ENCODE data around the gene MOB3A.
"Not testable (repeated sequence)": the region's sequence is repeated elsewhere in the genome, so short reads cannot be mapped to it uniquely, and the experiment has no call there.

DNA sequence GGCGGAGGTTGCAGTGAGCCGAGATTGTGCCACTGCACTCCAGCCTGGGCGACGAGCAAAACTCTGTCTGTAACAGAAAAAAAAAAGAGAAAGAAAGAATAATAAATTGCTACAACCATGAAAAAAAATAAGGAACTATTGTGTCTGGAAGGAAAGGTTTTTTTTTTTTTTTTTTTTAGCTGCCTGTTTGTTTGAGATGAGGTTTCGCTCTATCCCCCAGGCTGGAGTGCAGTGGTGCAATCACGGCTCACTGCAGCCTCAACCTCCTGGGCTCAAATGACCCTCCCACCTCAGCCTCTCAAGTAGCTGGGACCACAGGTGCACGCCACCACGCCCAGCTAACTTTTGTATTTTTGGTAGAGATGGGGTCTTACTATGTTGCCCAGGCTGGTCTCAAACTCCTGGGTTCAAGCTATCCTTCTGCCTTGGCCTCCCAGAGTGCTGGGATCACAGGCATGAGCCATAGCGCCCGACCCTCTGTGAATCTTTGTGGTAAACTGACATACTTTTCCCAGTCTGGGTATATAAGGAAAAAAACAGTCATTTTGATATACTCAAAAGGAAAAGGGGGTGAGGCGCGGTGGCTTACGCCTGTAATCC, 4.1 kb downstream of the MOB3A start:
- TF ChIP-seq, protein P1, sequence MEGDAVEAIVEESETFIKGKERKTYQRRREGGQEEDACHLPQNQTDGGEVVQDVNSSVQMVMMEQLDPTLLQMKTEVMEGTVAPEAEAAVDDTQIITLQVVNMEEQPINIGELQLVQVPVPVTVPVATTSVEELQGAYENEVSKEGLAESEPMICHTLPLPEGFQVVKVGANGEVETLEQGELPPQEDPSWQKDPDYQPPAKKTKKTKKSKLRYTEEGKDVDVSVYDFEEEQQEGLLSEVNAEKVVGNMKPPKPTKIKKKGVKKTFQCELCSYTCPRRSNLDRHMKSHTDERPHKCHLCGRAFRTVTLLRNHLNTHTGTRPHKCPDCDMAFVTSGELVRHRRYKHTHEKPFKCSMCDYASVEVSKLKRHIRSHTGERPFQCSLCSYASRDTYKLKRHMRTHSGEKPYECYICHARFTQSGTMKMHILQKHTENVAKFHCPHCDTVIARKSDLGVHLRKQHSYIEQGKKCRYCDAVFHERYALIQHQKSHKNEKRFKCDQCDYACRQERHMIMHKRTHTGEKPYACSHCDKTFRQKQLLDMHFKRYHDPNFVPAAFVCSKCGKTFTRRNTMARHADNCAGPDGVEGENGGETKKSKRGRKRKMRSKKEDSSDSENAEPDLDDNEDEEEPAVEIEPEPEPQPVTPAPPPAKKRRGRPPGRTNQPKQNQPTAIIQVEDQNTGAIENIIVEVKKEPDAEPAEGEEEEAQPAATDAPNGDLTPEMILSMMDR (IDR thresholded peaks at IDR 0.05), result not testable (repeated sequence)
- TF ChIP-seq EZH2phosphoT487, EZH2 (IDR thresholded peaks at IDR 0.05): not testable (repeated sequence)

Measured in neural progenitor cell (in vitro differentiated cells).